CMK (cell line): Measurements from ENCODE around the gene SLC22A8.
"Not testable (repeated sequence)": the region's sequence is repeated elsewhere in the genome, so short reads cannot be mapped to it uniquely, and the experiment has no call there.

Source experiments
- DNase-seq: peaks from one replicate; pipeline ENCODE4 v3.0.0-alpha.2; 2010; ENCODE audit warnings: low read depth

The SLC22A8 gene

GRCh38 chr11:63015521-63016215 lies at the start of gene SLC22A8:
SLC22A8 (minus strand) TSS chr11:63015841; CDS start chr11:63014958, 883 bp downstream.
- DNase-seq, result no peak

- not testable (repeated sequence) for DNase-seq
Measured at GRCh38 chr11:63046203-63046602, 30.6 kb upstream of the SLC22A8 start.

- DNase-seq, result no peak
Measured at GRCh38 chr11:63042596-63042995, 27.0 kb upstream of the SLC22A8 start.

- no peak for DNase-seq
Measured at GRCh38 chr11:63032457-63032856, 16.8 kb upstream of the SLC22A8 start.

- peak; percentile 54 for DNase-seq
Measured at GRCh38 chr11:63023841-63024648, 8.4 kb upstream of the SLC22A8 start.

- no peak for DNase-seq
Measured at GRCh38 chr11:63023222-63023814, 7.7 kb upstream of the SLC22A8 start.

GRCh38 chr11:63022441-63022840 lies 6.8 kb upstream of the SLC22A8 start:
- no peak for DNase-seq

- no peak for DNase-seq
Measured at GRCh38 chr11:63020671-63021291, 5.1 kb upstream of the SLC22A8 start.

GRCh38 chr11:63019506-63019905 lies 3.9 kb upstream of the SLC22A8 start:
- DNase-seq, result no peak

- no peak for DNase-seq
Measured at GRCh38 chr11:63017306-63017974, 1.8 kb upstream of the SLC22A8 start.

- no peak for DNase-seq
Measured at GRCh38 chr11:63014408-63015055, 1.1 kb downstream of the SLC22A8 start.

- DNase-seq, result no peak
Measured at GRCh38 chr11:63012839-63013238, 2.8 kb downstream of the SLC22A8 start.

- no peak for DNase-seq
Measured at GRCh38 chr11:63012430-63012829, 3.2 kb downstream of the SLC22A8 start.

- no peak for DNase-seq
Measured at GRCh38 chr11:63010934-63011439, 4.7 kb downstream of the SLC22A8 start.

GRCh38 chr11:63007920-63008319 lies 7.7 kb downstream of the SLC22A8 start:
- DNase-seq, result no peak

- DNase-seq, result no peak
Measured at GRCh38 chr11:63001456-63001855, 14.2 kb downstream of the SLC22A8 start.

GRCh38 chr11:62999649-63000048 lies 16.0 kb downstream of the SLC22A8 start:
- no peak for DNase-seq

GRCh38 chr11:62999156-62999555 lies 16.5 kb downstream of the SLC22A8 start:
- no peak for DNase-seq

- no peak for DNase-seq
Measured at GRCh38 chr11:62996271-62996670, 19.4 kb downstream of the SLC22A8 start.

GRCh38 chr11:62994775-62995174 lies 20.9 kb downstream of the SLC22A8 start:
- DNase-seq, result no peak

GRCh38 chr11:62988276-62988675 lies 27.4 kb downstream of the SLC22A8 start:
- DNase-seq, result no peak
